Measurements from ENCODE around the gene TARS2.

TARS2 gene

DNA sequence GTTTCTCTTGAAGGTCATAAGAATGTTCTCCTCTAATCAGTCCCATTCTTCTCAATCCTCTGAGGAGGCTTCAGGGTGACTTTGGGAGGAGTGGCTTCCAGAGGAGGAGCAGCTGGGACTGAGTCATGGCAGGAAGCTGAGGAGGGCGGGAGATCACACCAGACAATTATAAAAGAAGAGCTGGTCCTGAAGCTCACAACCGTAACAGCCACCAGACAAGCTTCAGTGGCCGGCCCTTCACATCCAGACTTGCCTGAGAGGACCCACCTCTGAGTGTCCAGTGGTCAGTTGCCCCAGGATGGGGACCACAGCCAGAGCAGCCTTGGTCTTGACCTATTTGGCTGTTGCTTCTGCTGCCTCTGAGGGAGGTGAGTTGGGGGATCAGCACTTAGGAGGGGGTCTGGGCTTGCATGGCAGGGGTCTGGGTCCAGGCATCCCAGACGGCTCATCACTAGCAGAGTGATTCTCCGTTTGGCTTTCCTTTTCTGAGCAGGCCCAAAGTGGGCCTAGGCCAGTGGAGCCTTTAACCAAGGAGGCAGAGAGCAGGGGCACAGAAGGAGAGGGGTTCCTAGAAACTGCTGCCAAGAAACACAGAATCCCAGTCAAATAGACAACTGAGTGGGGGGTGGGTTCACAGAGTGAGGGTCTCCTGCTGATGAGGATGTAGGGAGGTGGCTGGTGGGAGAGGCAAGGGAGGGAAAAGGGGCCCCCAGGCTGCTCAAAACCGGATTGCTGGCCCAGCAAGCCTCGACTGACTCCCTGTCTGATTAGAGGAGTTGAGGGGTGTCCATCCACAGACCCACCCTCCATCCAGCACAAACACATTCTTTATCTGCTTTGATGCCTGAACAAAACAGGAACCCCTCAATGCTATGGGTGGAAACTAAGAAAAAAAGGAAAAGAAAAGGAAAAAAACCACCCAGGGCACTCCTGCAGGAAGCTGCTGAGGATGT lies 21.0 kb downstream of the TARS2 start, which contains the start of gene ECM1:
Gene ECM1, plus strand, starts transcription at position 198 of the 953 bp plus-strand sequence. Its CDS starts 101 bp downstream, at position 299.
- no peak for DNase-seq (ENCODE audit: low read depth in 4 of 4, low spot score in 1 of 4)

DNA sequence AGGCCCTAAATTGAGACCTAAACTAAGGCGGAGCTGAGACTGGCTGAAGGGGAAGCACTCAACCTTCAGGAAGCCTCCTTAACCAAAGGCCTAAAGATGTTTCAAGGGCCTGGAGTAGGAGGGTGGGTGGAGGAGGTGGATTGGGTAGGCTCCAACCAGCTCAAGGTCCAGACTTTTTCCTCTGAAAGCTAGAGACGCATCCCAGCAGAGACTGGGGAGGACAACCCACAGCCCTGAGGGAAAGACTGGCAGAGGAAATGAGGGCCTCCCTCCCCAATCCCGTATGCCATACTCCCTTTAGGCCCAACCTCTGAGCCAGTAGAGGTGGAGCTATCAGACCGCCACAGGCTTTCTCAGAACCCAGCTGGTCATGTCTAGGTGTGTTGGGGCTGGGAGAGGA lies 21.8 kb downstream of the TARS2 start:
- DNase-seq (ENCODE audit: low read depth in 4 of 4, low spot score in 1 of 4): no peak

DNA sequence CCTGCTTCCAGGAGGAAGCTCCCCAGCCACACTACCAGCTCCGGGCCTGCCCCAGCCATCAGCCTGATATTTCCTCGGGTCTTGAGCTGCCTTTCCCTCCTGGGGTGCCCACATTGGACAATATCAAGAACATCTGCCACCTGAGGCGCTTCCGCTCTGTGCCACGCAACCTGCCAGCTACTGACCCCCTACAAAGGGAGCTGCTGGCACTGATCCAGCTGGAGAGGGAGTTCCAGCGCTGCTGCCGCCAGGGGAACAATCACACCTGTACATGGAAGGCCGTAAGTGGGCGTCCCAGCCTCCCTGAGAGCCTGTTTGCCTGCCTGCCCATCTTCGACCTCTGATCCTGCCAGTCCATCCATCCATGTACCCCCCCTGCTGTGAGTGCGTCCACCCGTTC lies 24.3 kb downstream of the TARS2 start:
- DNase-seq (ENCODE audit: low read depth in 4 of 4, low spot score in 1 of 4): no peak

- no peak for DNase-seq (ENCODE audit: low read depth in 4 of 4, low spot score in 1 of 4)
Measured at GRCh38 chr1:150511985-150512660, 24.9 kb downstream of the TARS2 start.

GRCh38 chr1:150512846-150513245 lies 25.6 kb downstream of the TARS2 start:
- no peak for DNase-seq (ENCODE audit: low read depth in 4 of 4, low spot score in 1 of 4)

- DNase-seq (ENCODE audit: low read depth in 4 of 4, low spot score in 1 of 4): no peak
Measured at GRCh38 chr1:150513351-150513791, 26.2 kb downstream of the TARS2 start.

- DNase-seq (ENCODE audit: low read depth in 4 of 4, low spot score in 1 of 4): no peak
Measured at GRCh38 chr1:150514260-150514659, 27.0 kb downstream of the TARS2 start.

- no peak for DNase-seq (ENCODE audit: low read depth in 4 of 4, low spot score in 1 of 4)
Measured at GRCh38 chr1:150514913-150515327, 27.7 kb downstream of the TARS2 start.

DNA sequence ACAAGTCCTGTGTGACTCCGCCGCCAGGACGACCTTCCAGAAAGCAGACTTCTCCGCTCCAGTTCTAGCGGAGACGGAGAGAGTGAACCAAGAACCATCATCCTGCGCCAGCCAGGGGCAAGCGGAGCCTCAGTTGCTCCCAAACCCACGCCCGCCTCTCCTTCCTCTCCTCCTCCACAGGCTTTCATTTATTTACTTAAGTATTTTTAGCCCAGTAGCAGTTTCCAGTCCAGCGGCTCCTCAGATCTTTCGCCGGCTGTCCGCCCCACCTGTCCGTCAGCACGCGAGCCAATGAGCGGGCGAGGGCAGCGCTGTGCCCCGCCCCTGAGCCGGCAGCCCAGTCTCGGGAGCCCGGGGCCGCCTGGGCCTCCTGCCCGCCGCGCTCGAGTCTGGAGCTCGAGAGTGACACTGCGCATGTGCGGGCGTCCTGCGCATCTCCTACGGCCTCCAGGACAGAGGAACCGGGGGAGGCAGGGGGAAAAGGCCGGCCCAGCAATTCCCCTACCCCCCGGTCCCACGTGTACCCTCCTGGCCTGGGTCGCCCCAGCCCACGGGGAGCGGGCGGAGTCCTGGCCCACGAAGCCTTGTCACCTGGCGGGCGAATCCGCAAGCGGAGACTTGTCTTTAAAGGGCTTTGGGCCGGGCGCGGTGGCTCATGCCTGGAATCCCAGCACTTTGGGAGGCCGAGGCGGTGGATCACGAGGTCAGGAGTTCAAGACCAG lies 28.3 kb downstream of the TARS2 start, which contains the start of gene FALEC:
Gene FALEC, plus strand, starts transcription at position 425 of the 722 bp plus-strand sequence.
- peak; percentile 67 to 89 (median 82) for DNase-seq (ENCODE audit: low read depth in 4 of 4, low spot score in 1 of 4)

- DNase-seq (ENCODE audit: low read depth in 4 of 4, low spot score in 1 of 4): no peak
Measured at GRCh38 chr1:150516050-150516591, 28.9 kb downstream of the TARS2 start.

- DNase-seq (ENCODE audit: low read depth in 4 of 4, low spot score in 1 of 4): no peak
Measured at GRCh38 chr1:150516616-150517015, 29.4 kb downstream of the TARS2 start.

DNA sequence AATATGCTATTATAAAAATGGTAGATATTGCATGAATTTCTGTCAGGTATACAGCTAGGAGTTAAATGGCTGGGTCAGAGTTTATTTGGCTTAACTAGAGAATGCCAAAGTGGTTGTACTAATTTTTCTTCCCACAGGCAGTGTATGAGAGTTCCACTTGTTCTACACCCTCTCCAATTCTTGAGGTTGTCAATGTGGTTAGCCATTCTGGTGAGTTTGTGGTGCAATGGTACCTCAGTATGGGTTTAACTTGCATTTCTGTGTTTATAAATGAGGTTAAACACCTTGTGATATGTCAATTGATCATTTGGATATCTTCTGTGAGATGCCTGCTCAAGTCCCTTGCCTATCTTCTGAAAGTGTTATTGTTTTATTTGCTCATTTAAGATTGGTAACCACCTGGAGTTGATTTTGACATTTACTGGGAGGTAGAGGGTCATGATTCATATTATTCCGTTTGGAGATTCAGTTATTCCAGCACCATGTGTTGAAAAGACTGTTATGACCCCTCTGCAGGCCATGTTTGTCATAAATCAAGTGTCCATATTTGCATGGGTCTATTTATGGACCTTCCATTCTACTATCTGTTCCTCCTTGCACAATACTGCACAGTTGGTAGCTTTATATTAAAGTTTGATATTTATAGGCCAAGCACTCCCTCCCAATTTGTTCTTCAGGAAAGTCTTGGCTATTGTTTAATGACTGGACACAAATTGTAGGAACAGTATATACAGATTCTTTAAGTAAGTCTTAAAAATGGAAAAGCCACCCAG lies 34.2 kb downstream of the TARS2 start:
- no peak for DNase-seq (ENCODE audit: low read depth in 4 of 4, low spot score in 1 of 4)

DNA sequence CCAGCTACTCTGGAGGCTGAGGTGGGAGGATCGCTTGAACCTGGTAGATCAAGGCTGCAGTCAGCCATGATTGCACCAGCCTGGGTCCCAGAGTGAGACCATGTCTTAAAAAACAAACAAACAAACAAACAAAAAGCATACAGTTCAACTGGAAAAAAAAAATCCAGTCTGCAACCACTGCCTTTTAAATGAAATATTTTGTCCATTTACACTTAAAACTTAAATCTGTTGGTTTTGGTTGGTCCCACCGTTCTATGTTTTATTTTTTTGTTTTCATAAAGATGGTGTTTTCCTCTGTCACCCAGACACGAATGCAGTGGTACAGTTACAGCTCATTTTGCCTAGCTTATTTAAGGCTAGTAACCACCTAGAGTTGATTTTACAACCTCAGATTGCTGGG lies 38.1 kb downstream of the TARS2 start:
- DNase-seq (ENCODE audit: low read depth in 4 of 4, low spot score in 1 of 4): no peak

DNA sequence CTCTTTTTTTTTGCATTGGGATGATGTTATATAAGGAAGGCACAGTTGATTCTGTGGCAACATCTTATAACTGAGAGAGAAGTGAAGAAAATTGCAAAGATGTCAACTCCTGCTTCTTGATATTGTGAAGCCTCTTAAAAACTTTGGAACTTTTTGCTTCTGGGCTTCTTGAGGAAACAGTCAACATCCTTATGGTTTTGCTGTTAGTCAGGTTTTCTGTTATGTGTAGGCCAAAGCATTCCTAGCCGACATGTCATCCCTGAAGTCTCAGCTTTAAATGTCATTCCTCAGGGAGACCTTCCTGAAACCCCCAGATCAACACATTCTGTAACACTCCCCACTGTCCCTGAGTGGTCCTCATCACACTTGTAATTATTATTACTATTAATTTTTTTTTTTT lies 41.0 kb downstream of the TARS2 start:
- DNase-seq (ENCODE audit: low read depth in 4 of 4, low spot score in 1 of 4): no peak

DNA sequence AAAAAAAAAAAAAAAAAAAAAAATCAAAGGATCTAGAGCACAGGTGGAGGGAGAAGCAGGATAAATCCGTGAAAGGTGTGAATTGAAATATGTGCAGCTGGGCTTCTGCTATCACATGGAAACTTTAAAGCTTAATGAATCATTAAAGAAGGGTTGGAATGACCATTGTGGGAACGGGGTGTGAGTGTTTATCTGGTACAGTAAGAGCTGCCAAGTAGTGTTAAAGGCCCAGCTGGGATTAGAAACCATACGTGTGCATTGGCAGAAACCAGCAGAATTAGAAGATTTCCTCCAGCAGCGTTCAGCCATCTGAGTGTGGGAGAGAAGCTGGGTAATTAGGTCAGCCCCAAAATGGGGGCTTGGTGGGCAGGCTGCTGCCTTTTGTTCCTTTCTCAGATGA lies 41.8 kb downstream of the TARS2 start:
- no peak for DNase-seq (ENCODE audit: low read depth in 4 of 4, low spot score in 1 of 4)

GRCh38 chr1:150530491-150531159 lies 43.4 kb downstream of the TARS2 start:
- no peak for DNase-seq (ENCODE audit: low read depth in 4 of 4, low spot score in 1 of 4)

GRCh38 chr1:150532860-150533259 lies 45.6 kb downstream of the TARS2 start:
- no peak for DNase-seq (ENCODE audit: low read depth in 4 of 4, low spot score in 1 of 4)

- DNase-seq (ENCODE audit: low read depth in 4 of 4, low spot score in 1 of 4): no peak
Measured at GRCh38 chr1:150534002-150534401, 46.8 kb downstream of the TARS2 start.

DNA sequence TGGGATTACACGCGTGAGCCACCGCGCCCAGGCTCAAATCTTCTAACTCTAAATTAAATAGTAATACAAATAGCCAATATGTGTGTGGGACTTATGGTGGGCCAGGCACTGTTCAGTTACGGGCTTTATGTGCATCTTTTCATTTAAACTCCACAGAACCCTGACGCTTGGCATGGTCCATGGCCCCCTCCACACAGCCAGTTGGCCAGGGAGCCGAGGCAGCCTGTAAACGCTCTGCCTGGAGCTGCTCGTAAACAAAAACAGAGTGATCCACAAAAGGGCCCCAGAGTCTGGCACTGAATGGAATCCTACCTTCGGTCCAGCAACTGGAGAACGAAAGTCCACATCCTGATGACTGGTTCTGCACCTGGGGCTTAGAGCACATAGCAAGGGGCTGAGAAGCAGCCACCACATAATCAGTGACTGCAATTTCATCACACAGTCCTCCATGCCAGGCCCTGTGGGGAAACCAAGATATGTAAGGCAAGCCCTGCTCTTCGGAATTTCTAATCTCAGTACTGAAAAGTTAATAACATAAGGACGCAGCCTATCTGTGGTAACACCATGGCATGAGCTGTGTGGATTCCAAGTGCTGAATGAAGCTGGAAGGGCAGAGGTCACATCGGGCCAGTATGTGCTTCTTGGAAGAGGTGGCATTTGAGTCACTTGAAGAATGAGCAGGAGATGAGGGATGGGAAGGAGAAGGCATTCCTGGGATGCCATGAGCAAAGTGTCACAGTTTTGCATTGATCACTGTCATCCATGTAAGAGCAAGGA lies 48.5 kb downstream of the TARS2 start:
- DNase-seq (ENCODE audit: low read depth in 4 of 4, low spot score in 1 of 4): no peak
